Ascending aorta (tissue), 2 donors: ENCODE measurements around the gene GTF3C1. TPM values are rescaled to one million over a fixed set of nuclear protein-coding genes. Genes with fewer than 3 reads are reported as not detected.

Source experiments
- DNase-seq, 2 donors: peaks; one replicate each; pipeline ENCODE4 v3.0.0-alpha.2; 2019; ENCODE audit warnings: low spot score in 2 of 2
- H3K27ac ChIP-seq, 2 donors: fragments of 200-600 bp; sonication (generic); one replicate each; pipeline ENCODE4 v1.5.1; 2016 to 2017; ENCODE audit warnings: mild to moderate bottlenecking in 1 of 2
- H3K27me3 ChIP-seq: fragments of 200-600 bp; sonication (generic); one replicate; pipeline ENCODE4 v1.5.1; 2017
- H3K36me3 ChIP-seq, 2 donors: fragments of 200-600 bp; sonication (generic); one replicate each; pipeline ENCODE4 v1.5.1; 2016
- H3K4me1 ChIP-seq, 2 donors: fragments of 200-600 bp; sonication (generic); one replicate each; pipeline ENCODE4 v1.5.1; 2016 to 2017; ENCODE audit warnings: mild to moderate bottlenecking in 1 of 2
- H3K4me3 ChIP-seq, 2 donors: fragments of 200-600 bp; sonication (generic); one replicate each; pipeline ENCODE4 v1.5.1; 2016 to 2017; ENCODE audit warnings: mild to moderate bottlenecking in 1 of 2
- H3K9me3 ChIP-seq, 2 donors: fragments of 200-600 bp; sonication (generic); one replicate each; pipeline ENCODE4 v1.5.1; 2016
- CTCF ChIP-seq, 3 experiments: fragments of 200-600 bp in 2 of 3; fragments of 450-650 bp in 1 of 3; sonication (generic) in 2 of 3; IDR thresholded peaks; one replicate each; pipeline ENCODE4 v1.5.1; 2016 to 2019; ENCODE audit warnings: antibody characterized with exemption in 3 of 3, mild to moderate bottlenecking in 1 of 3, moderate library complexity in 1 of 3
- intact Hi-C: fragments of 100-400 bp; cut with DNase I; formaldehyde crosslinking; loops from one replicate; pipeline ENCODE4 v1.15.1; 2023
- total RNA-seq: library from RNA; depleted of rRNA; stranded (reverse); fragments of >200 nt; gene quantifications from one replicate; pipeline ENCODE4 v1.1.0, GENCODE V29; 2016

Gene GTF3C1
- total RNA-seq, 1 donor from 2014 or later: 40.6 TPM

GRCh38 chr16:27539120-27539519 is 10.6 kb downstream of the GTF3C1 start:
- intact Hi-C loops: no loop called here
- H3K36me3 ChIP-seq: peaks cover 83 to 95% of the 10 kb centered on the region in 2 donors
- no peak for TF ChIP-seq CTCF (IDR thresholded peaks at IDR 0.05)

DNA sequence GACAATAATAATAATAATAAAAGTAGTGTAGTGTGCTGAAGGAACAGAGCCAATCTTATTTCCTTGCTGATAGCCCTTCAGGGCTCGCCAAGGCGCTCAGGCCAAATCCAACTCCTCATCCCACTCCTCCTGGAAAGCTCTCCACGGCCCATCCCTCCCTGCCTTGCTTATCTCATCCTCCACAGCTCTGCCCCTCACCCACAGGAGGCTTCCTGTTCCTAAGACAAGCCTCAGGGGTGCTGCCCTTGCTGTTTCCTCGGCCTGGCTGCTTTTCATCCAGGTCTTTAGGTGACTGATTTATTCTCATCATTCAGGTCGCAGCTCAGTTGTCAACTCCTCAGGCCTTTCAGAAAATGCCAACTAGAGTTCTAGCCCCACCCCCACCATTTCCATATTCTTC is 11.2 kb downstream of the GTF3C1 start:
- no peaks in the 10 kb centered on the region for H3K27me3 ChIP-seq
- H3K27ac ChIP-seq: no peak overlapping the region
- no peaks in the 10 kb centered on the region for H3K9me3 ChIP-seq
- no peak for TF ChIP-seq CTCF (IDR thresholded peaks at IDR 0.05)
- no peaks in the 10 kb centered on the region for H3K4me1 ChIP-seq
- intact Hi-C loops: no loop called here
- peaks cover 82 to 95% of the 10 kb centered on the region in 2 donors for H3K36me3 ChIP-seq
- DNase-seq: no peak
- H3K4me3 ChIP-seq: no peak overlapping the region

More at GRCh38 chr16:27539120-27539519, 10.6 kb downstream of the GTF3C1 start:
- no peaks in the 10 kb centered on the region for H3K27me3 ChIP-seq
- no peak for DNase-seq
- H3K4me3 ChIP-seq: no peak overlapping the region
- H3K4me1 ChIP-seq: no peaks in the 10 kb centered on the region
- H3K9me3 ChIP-seq: no peaks in the 10 kb centered on the region
- no peak overlapping the region for H3K27ac ChIP-seq

GRCh38 chr16:27534256-27534655 is 15.5 kb downstream of the GTF3C1 start:
- no peak for DNase-seq
- Histone ChIP-seq H3K9me3 (no peaks in the 10 kb centered on the region), H3K36me3 (peaks cover 79 to 95% of the 10 kb centered on the region in 2 donors), H3K4me1 (no peaks in the 10 kb centered on the region), H3K4me3 (no peak overlapping the region), H3K27ac (no peak overlapping the region), H3K27me3 (no peaks in the 10 kb centered on the region)
- intact Hi-C loops: no loop called here
- no peak for TF ChIP-seq CTCF (IDR thresholded peaks at IDR 0.05)

- Histone ChIP-seq H3K27ac (no peak overlapping the region), H3K27me3 (no peaks in the 10 kb centered on the region), H3K36me3 (peaks cover 80 to 96% of the 10 kb centered on the region in 2 donors), H3K4me1 (no peaks in the 10 kb centered on the region), H3K4me3 (no peak overlapping the region), H3K9me3 (no peaks in the 10 kb centered on the region)
- intact Hi-C loops: no loop called here
- DNase-seq: no peak
- no peak for TF ChIP-seq CTCF (IDR thresholded peaks at IDR 0.05)
Measured at GRCh38 chr16:27531826-27532800, 17.6 kb downstream of the GTF3C1 start.

- Histone ChIP-seq H3K9me3 (no peaks in the 10 kb centered on the region), H3K4me1 (no peaks in the 10 kb centered on the region), H3K27ac (no peak overlapping the region), H3K4me3 (no peak overlapping the region), H3K27me3 (no peaks in the 10 kb centered on the region), H3K36me3 (peaks cover 82 to 96% of the 10 kb centered on the region in 2 donors)
- DNase-seq: no peak
- intact Hi-C loops: no loop called here
- TF ChIP-seq CTCF (IDR thresholded peaks at IDR 0.05): no peak
Measured at GRCh38 chr16:27531186-27531585, 18.5 kb downstream of the GTF3C1 start.
